Measurements from ENCODE around the gene SH3PXD2A. TPM values are rescaled to one million over a fixed set of nuclear protein-coding genes. Genes with fewer than 3 reads are reported as not detected.

The SH3PXD2A gene
- total and polyA plus RNA-seq, 2 experiments from 2014 or later, result 1.8 to 5.0 TPM

DNA sequence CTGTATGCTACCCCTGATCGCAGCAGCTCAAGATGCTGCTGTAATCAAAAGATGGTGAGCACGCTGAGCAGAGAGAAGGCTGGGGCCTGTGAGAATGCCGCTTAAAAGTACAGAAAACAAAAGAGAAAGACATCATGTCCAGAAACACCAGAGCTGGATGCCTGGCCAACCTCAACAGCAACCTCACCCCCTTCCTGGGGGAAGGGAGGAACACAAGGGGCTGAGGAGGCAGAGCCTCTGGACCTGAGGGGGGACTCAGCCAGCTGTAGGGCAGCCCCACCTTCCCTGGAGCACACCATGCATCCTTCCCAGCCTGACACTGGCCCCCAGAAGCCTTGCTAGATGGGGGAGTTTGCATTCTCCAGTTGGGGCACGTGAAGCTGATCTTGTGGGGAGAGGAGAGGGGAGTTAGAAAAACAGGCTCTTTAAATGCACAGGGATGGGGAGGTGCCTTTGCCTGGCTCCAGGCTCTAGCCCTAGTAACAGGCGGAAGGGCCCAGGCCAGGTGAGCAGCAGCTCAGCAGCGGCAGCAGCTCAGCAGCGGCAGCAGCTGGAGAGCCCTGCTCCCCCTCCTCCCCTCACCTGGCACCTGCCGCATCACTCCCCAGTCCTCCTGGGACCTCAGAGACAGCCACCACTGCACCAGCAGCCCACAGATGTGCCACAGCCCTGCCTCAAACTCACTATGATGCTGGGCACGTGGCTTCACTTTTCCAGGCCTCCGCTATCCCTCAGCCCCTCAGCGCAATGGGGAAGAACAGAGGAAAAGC lies 205.5 kb downstream of the SH3PXD2A start:
- Histone ChIP-seq H4K20me1 (replicated peaks; ENCODE audit: insufficient read depth) (no peaks in the 10 kb centered on the region), H3K36me3 (ENCODE audit: insufficient read depth) (no peaks in the 10 kb centered on the region), H3K4me1 (ENCODE audit: insufficient read depth) (peaks cover 20% of the 10 kb centered on the region; the same call in 1 of the 2 replicates), H3K27me3 (ENCODE audit: insufficient read depth) (no peaks in the 10 kb centered on the region), H3K4me2 (no peak overlapping the region), H3K9me2 (ENCODE audit: insufficient read depth) (no peaks in the 10 kb centered on the region), H3K79me2 (replicated peaks; ENCODE audit: insufficient read depth) (no peaks in the 10 kb centered on the region), H2AFZ (no peak overlapping the region), H3F3A (replicated peaks; ENCODE audit: low read depth) (no peaks in the 10 kb centered on the region), H3K27ac (ENCODE audit: low read depth) (no peak overlapping the region), H3K4me3 (no peak overlapping the region)
- TF ChIP-seq CREB1 (CRISPR knock-in tag; IDR thresholded peaks at IDR 0.05; ENCODE audit: low read depth) (no peak), EZH2phosphoT487 (IDR thresholded peaks at IDR 0.05; ENCODE audit: unreplicated experiment) (no peak), NANOG (IDR thresholded peaks at IDR 0.05; ENCODE audit: borderline replicate concordance) (no peak), POLR2AphosphoS5 (IDR thresholded peaks at IDR 0.05; ENCODE audit: low read depth) (no peak), JUNB (IDR thresholded peaks at IDR 0.05; ENCODE audit: unreplicated experiment) (no peak), STAT1 (IDR thresholded peaks at IDR 0.05; ENCODE audit: unreplicated experiment) (no peak), EZH2 (IDR thresholded peaks at IDR 0.05; ENCODE audit: low read depth, unreplicated experiment) (no peak), ZNF114 (CRISPR knock-in tag; IDR thresholded peaks at IDR 0.05) (no peak), ZNF462 (CRISPR knock-in tag; IDR thresholded peaks at IDR 0.05) (no peak), ETS1 (IDR thresholded peaks at IDR 0.05) (no peak), ZNF331 (CRISPR knock-in tag; IDR thresholded peaks at IDR 0.05; ENCODE audit: low read depth) (no peak)
- TF ChIP-seq, protein P1, sequence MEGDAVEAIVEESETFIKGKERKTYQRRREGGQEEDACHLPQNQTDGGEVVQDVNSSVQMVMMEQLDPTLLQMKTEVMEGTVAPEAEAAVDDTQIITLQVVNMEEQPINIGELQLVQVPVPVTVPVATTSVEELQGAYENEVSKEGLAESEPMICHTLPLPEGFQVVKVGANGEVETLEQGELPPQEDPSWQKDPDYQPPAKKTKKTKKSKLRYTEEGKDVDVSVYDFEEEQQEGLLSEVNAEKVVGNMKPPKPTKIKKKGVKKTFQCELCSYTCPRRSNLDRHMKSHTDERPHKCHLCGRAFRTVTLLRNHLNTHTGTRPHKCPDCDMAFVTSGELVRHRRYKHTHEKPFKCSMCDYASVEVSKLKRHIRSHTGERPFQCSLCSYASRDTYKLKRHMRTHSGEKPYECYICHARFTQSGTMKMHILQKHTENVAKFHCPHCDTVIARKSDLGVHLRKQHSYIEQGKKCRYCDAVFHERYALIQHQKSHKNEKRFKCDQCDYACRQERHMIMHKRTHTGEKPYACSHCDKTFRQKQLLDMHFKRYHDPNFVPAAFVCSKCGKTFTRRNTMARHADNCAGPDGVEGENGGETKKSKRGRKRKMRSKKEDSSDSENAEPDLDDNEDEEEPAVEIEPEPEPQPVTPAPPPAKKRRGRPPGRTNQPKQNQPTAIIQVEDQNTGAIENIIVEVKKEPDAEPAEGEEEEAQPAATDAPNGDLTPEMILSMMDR (conservative IDR thresholded peaks at IDR 0.05; ENCODE audit: low read depth in 2 of 2), result no peak
- TF ChIP-seq, protein P2, sequence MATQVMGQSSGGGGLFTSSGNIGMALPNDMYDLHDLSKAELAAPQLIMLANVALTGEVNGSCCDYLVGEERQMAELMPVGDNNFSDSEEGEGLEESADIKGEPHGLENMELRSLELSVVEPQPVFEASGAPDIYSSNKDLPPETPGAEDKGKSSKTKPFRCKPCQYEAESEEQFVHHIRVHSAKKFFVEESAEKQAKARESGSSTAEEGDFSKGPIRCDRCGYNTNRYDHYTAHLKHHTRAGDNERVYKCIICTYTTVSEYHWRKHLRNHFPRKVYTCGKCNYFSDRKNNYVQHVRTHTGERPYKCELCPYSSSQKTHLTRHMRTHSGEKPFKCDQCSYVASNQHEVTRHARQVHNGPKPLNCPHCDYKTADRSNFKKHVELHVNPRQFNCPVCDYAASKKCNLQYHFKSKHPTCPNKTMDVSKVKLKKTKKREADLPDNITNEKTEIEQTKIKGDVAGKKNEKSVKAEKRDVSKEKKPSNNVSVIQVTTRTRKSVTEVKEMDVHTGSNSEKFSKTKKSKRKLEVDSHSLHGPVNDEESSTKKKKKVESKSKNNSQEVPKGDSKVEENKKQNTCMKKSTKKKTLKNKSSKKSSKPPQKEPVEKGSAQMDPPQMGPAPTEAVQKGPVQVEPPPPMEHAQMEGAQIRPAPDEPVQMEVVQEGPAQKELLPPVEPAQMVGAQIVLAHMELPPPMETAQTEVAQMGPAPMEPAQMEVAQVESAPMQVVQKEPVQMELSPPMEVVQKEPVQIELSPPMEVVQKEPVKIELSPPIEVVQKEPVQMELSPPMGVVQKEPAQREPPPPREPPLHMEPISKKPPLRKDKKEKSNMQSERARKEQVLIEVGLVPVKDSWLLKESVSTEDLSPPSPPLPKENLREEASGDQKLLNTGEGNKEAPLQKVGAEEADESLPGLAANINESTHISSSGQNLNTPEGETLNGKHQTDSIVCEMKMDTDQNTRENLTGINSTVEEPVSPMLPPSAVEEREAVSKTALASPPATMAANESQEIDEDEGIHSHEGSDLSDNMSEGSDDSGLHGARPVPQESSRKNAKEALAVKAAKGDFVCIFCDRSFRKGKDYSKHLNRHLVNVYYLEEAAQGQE (IDR thresholded peaks at IDR 0.05; ENCODE audit: unreplicated experiment), result no peak
- no peaks in the 10 kb centered on the region for H3K9me3 Mint-ChIP-seq
- peak; percentile 32 for ATAC-seq
- peaks cover 12% of the 10 kb centered on the region for H3K36me3 Mint-ChIP-seq (ENCODE audit: low read depth)
- H3K27ac Mint-ChIP-seq, result peak overlapping the region; percentile 77; the same call in 1 of the 2 replicates
- no peak overlapping the region for H3K4me3 Mint-ChIP-seq
- H3K4me1 Mint-ChIP-seq, result peaks cover 62% of the 10 kb centered on the region
- no peak for DNase-seq (ENCODE audit: low spot score)
- peaks cover 14% of the 10 kb centered on the region for H3K27me3 Mint-ChIP-seq (ENCODE audit: insufficient read depth, low read depth, poor library complexity)
